ENCODE measurements around the gene ABHD5. TPM values are rescaled to one million over a fixed set of nuclear protein-coding genes. Genes with fewer than 3 reads are reported as not detected.
A peak's percentile ranks its signal among the peaks of the same experiment; 100 is the strongest.

The ABHD5 gene
- total RNA-seq, 1 donor from 2014 or later = 17.5 TPM

GRCh38 chr3:43755516-43756200 is 64.9 kb downstream of the ABHD5 start:
- Mint-ChIP-seq H3K9me3 (ENCODE audit: unreplicated experiment) (no peaks in the 10 kb centered on the region), H3K4me3 (ENCODE audit: unreplicated experiment) (no peak overlapping the region), H3K27me3 (ENCODE audit: unreplicated experiment) (peaks cover 5% of the 10 kb centered on the region), H3K27ac (ENCODE audit: unreplicated experiment) (no peak overlapping the region), H3K4me1 (ENCODE audit: unreplicated experiment) (peaks cover 21% of the 10 kb centered on the region), H3K36me3 (ENCODE audit: low read depth, unreplicated experiment) (no peaks in the 10 kb centered on the region)
- no peak for TF ChIP-seq CTCF (IDR thresholded peaks at IDR 0.05; ENCODE audit: unreplicated experiment)
- DNase-seq (ENCODE audit: low spot score) = no peak

- H3K4me1 Mint-ChIP-seq (ENCODE audit: unreplicated experiment) = peaks cover 21% of the 10 kb centered on the region
These were observed 67.1 kb downstream of the ABHD5 start for GRCh38 chr3:43757666-43758321.

GRCh38 chr3:43758592-43759225 is 68.0 kb downstream of the ABHD5 start:
- Mint-ChIP-seq H3K4me1 (ENCODE audit: unreplicated experiment) (peaks cover 21% of the 10 kb centered on the region), H3K27ac (ENCODE audit: unreplicated experiment) (peak overlapping the region; percentile 39), H3K27me3 (ENCODE audit: unreplicated experiment) (peaks cover 1% of the 10 kb centered on the region), H3K9me3 (ENCODE audit: unreplicated experiment) (no peaks in the 10 kb centered on the region), H3K36me3 (ENCODE audit: low read depth, unreplicated experiment) (no peaks in the 10 kb centered on the region), H3K4me3 (ENCODE audit: unreplicated experiment) (no peak overlapping the region)
- no peak for DNase-seq (ENCODE audit: low spot score)
- no peak for TF ChIP-seq CTCF (IDR thresholded peaks at IDR 0.05; ENCODE audit: unreplicated experiment)

More at GRCh38 chr3:43757666-43758321, 67.1 kb downstream of the ABHD5 start:
- H3K27me3 Mint-ChIP-seq (ENCODE audit: unreplicated experiment) = peaks cover 1% of the 10 kb centered on the region
- H3K9me3 Mint-ChIP-seq (ENCODE audit: unreplicated experiment) = no peaks in the 10 kb centered on the region
- H3K27ac Mint-ChIP-seq (ENCODE audit: unreplicated experiment) = no peak overlapping the region
- TF ChIP-seq CTCF (IDR thresholded peaks at IDR 0.05; ENCODE audit: unreplicated experiment) = no peak
- no peak overlapping the region for H3K4me3 Mint-ChIP-seq (ENCODE audit: unreplicated experiment)
- no peaks in the 10 kb centered on the region for H3K36me3 Mint-ChIP-seq (ENCODE audit: low read depth, unreplicated experiment)
- no peak for DNase-seq (ENCODE audit: low spot score)

- no peak for TF ChIP-seq CTCF (IDR thresholded peaks at IDR 0.05; ENCODE audit: unreplicated experiment)
- H3K9me3 Mint-ChIP-seq (ENCODE audit: unreplicated experiment) = no peaks in the 10 kb centered on the region
- no peak overlapping the region for H3K4me3 Mint-ChIP-seq (ENCODE audit: unreplicated experiment)
- no peak overlapping the region for H3K27ac Mint-ChIP-seq (ENCODE audit: unreplicated experiment)
- no peak for DNase-seq (ENCODE audit: low spot score)
- peaks cover 1% of the 10 kb centered on the region for H3K27me3 Mint-ChIP-seq (ENCODE audit: unreplicated experiment)
- peaks cover 21% of the 10 kb centered on the region for H3K4me1 Mint-ChIP-seq (ENCODE audit: unreplicated experiment)
- H3K36me3 Mint-ChIP-seq (ENCODE audit: low read depth, unreplicated experiment) = no peaks in the 10 kb centered on the region
These were observed 68.6 kb downstream of the ABHD5 start for GRCh38 chr3:43759297-43759782.

Measured in endothelial cell (in vitro differentiated cells).